Neural progenitor cell (in vitro differentiated cells): Measurements from ENCODE around the gene MDGA2.

Source experiments
- EZH2 ChIP-seq: fragments of 200-600 bp; sonication (generic); IDR thresholded peaks from 2 replicates; pipeline ENCODE4 v1.6.1; 2017; ENCODE audit warnings: antibody characterized with exemption, mild to moderate bottlenecking, moderate library complexity
- EZH2phosphoT487 ChIP-seq: fragments of 200-600 bp; sonication (generic); IDR thresholded peaks from 2 replicates; pipeline ENCODE4 v1.6.1; 2017; ENCODE audit warnings: antibody characterized with exemption
- TF ChIP-seq, protein P1 (sequence below): fragments of 200-600 bp; sonication (generic); IDR thresholded peaks from 2 replicates; pipeline ENCODE4 v1.5.1; 2017; ENCODE audit warnings: antibody characterized with exemption, mild to moderate bottlenecking

DNA sequence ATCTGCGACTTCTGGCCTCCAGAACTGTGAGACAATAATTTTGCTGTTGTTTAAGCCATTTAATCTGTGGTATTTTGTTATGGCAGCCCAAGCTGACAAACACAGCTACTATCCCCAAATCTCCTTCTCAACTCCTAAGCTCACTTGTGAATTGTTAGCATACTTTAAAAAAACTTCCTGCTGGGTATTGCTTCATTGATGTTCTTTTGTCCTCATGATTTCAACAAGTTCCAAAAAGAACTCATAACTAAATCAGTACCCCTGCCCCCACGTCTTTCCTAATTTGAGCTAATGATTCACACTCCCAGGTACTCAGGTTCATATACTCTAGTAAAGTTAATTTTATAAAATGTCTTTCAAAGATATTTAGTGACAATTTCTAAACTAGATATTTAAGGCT, 125.5 kb downstream of the MDGA2 start:
- TF ChIP-seq, protein P1, sequence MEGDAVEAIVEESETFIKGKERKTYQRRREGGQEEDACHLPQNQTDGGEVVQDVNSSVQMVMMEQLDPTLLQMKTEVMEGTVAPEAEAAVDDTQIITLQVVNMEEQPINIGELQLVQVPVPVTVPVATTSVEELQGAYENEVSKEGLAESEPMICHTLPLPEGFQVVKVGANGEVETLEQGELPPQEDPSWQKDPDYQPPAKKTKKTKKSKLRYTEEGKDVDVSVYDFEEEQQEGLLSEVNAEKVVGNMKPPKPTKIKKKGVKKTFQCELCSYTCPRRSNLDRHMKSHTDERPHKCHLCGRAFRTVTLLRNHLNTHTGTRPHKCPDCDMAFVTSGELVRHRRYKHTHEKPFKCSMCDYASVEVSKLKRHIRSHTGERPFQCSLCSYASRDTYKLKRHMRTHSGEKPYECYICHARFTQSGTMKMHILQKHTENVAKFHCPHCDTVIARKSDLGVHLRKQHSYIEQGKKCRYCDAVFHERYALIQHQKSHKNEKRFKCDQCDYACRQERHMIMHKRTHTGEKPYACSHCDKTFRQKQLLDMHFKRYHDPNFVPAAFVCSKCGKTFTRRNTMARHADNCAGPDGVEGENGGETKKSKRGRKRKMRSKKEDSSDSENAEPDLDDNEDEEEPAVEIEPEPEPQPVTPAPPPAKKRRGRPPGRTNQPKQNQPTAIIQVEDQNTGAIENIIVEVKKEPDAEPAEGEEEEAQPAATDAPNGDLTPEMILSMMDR, result no peak
- TF ChIP-seq EZH2, result no peak
- no peak for TF ChIP-seq EZH2phosphoT487
